DMS53 treated with DMSO at 0.1 percent for 48 hours (cell line): Measurements from ENCODE around the gene COG1.

Experiments used
- DNase-seq: peaks from one replicate; lab custom pipeline; 2025; ENCODE audit not compliant: unreplicated experiment; lab: John Stamatoyannopoulos, UW

Gene COG1

GRCh38 chr17:73227944-73228343 is 35.1 kb downstream of the COG1 start:
- DNase-seq: no peak

GRCh38 chr17:73228748-73229236 is 35.9 kb downstream of the COG1 start:
- peak; percentile 55 for DNase-seq

- DNase-seq: no peak
Observed at GRCh38 chr17:73230088-73230487, 37.2 kb downstream of the COG1 start.

- peak; percentile 16 for DNase-seq
Observed at GRCh38 chr17:73231395-73231794, 38.5 kb downstream of the COG1 start.

GRCh38 chr17:73231841-73232586 is 39.2 kb downstream of the COG1 start:
- DNase-seq: peak; percentile 90

- peak; percentile 32 for DNase-seq
Observed at GRCh38 chr17:73232587-73233373, 39.9 kb downstream of the COG1 start.

GRCh38 chr17:73234736-73235135 is 41.9 kb downstream of the COG1 start:
- no peak for DNase-seq

GRCh38 chr17:73237714-73238113 is 44.9 kb downstream of the COG1 start:
- DNase-seq: no peak

GRCh38 chr17:73240561-73240960 is 47.7 kb downstream of the COG1 start:
- DNase-seq: no peak

GRCh38 chr17:73247726-73248125 is 54.9 kb downstream of the COG1 start:
- no peak for DNase-seq

- no peak for DNase-seq
Observed at GRCh38 chr17:73248532-73248931, 55.7 kb downstream of the COG1 start.

GRCh38 chr17:73249700-73250099 is 56.8 kb downstream of the COG1 start:
- no peak for DNase-seq

- DNase-seq: no peak
Observed at GRCh38 chr17:73250851-73251640, 58.2 kb downstream of the COG1 start.

- no peak for DNase-seq
Observed at GRCh38 chr17:73251871-73252270, 59.0 kb downstream of the COG1 start.

- DNase-seq: peak; percentile 68
Observed at GRCh38 chr17:73255671-73256181, 62.9 kb downstream of the COG1 start.

- no peak for DNase-seq
Observed at GRCh38 chr17:73256220-73256619, 63.4 kb downstream of the COG1 start.

- DNase-seq: no peak
Observed at GRCh38 chr17:73257516-73257915, 64.7 kb downstream of the COG1 start.
